ENCODE measurements around the gene TMEM270.

The TMEM270 gene

DNA sequence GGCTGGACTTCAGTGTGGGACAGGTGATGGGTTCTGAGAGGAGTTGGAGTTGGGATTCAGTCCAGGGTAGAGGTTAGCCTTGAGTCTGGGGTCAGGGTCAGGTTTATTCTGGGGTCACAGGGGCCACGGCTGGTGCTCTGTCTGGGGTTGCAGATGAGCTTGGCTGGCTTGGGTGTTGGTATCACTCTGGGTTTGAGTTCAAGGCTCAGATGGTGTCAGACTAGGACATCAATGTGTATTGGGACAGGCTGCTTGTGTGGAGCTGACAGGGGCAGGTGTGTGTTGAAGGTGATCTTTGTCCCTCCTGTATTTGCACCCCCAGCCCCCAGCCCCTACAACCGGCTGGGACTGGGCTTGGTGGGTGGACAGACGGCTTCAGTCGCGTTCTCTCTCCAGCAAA lies 26.8 kb downstream of the TMEM270 start:
- no peaks in the 10 kb centered on the region for H3K9me3 Mint-ChIP-seq
- peaks cover 54% of the 10 kb centered on the region for H3K27me3 Mint-ChIP-seq (ENCODE audit: low read depth, poor library complexity)
- H3K27ac Mint-ChIP-seq: no peak overlapping the region
- no peaks in the 10 kb centered on the region for H3K36me3 Mint-ChIP-seq (ENCODE audit: low read depth)
- H3K4me3 Mint-ChIP-seq: no peak overlapping the region
- TF ChIP-seq CTCF (IDR thresholded peaks at IDR 0.05): no peak
- H3K4me1 Mint-ChIP-seq: peaks cover 53% of the 10 kb centered on the region
- DNase-seq: no peak

DNA sequence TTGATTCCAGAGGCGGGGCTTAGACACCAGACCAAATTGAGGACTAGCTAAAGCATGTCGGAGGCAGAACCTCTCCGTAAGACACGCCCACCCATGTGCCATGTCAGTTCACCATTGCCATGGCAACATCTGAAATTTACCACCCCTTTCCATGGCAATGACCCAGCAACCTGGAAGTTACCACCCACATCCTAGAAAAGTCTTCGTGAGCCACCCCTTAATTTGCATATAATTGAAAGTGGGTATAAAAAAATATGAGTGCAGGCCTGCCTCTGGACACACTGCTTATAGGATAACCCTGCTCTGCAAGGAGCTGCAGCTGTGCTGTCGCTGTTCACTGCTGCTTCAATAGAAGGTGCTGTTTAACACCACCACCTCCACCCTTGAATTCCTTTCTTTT lies 28.0 kb downstream of the TMEM270 start:
- Mint-ChIP-seq H3K4me1 (peaks cover 57% of the 10 kb centered on the region), H3K9me3 (no peaks in the 10 kb centered on the region), H3K4me3 (no peak overlapping the region), H3K27me3 (ENCODE audit: low read depth, poor library complexity) (peaks cover 49% of the 10 kb centered on the region), H3K36me3 (ENCODE audit: low read depth) (no peaks in the 10 kb centered on the region), H3K27ac (no peak overlapping the region)
- no peak for TF ChIP-seq CTCF (IDR thresholded peaks at IDR 0.05)
- peak; percentile 37 for DNase-seq

DNA sequence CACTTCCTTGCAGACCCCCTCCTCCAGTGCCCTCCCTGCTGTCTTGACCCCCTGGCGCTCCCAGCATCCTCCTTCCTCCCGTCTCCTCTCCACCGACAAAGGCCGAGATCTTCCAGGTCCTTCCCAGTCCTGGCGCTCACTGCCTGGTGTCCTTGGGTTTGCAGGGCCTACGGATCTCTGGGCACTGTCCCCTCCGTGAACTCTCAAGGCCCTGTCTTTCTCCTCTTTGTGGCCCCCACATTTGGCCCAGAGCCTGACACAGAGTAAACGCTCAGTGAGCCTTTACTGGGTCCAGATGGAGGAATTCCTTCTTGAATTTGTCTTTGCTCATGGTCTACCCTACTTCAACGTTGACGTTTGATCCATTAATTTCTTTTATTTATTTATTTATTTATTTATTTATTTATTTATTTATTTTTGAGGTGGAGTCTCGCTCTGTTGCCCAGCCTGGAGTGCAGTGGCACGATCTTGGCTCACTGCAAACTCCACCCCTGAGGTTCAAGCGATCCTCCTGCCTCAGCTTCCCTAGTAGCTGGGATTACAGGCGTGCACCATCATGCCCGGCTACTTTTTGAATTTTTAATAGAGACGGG lies 29.7 kb downstream of the TMEM270 start:
- DNase-seq: no peak
- H3K27ac Mint-ChIP-seq: no peak overlapping the region
- peaks cover 5% of the 10 kb centered on the region for H3K9me3 Mint-ChIP-seq
- no peak overlapping the region for H3K4me3 Mint-ChIP-seq
- H3K36me3 Mint-ChIP-seq (ENCODE audit: low read depth): peaks cover 2% of the 10 kb centered on the region
- peaks cover 67% of the 10 kb centered on the region for H3K4me1 Mint-ChIP-seq
- no peak for TF ChIP-seq CTCF (IDR thresholded peaks at IDR 0.05)
- H3K27me3 Mint-ChIP-seq (ENCODE audit: low read depth, poor library complexity): peaks cover 37% of the 10 kb centered on the region

GRCh38 chr7:73891178-73891885 lies 30.4 kb downstream of the TMEM270 start:
- peaks cover 12% of the 10 kb centered on the region for H3K9me3 Mint-ChIP-seq
- peaks cover 6% of the 10 kb centered on the region for H3K36me3 Mint-ChIP-seq (ENCODE audit: low read depth)
- H3K4me1 Mint-ChIP-seq: peaks cover 62% of the 10 kb centered on the region
- no peak for DNase-seq
- H3K27ac Mint-ChIP-seq: no peak overlapping the region
- H3K4me3 Mint-ChIP-seq: no peak overlapping the region
- TF ChIP-seq CTCF (IDR thresholded peaks at IDR 0.05): no peak
- peaks cover 36% of the 10 kb centered on the region for H3K27me3 Mint-ChIP-seq (ENCODE audit: low read depth, poor library complexity)

GRCh38 chr7:73892003-73892999 lies 31.3 kb downstream of the TMEM270 start:
- peaks cover 31% of the 10 kb centered on the region for H3K27me3 Mint-ChIP-seq (ENCODE audit: low read depth, poor library complexity)
- no peak for TF ChIP-seq CTCF (IDR thresholded peaks at IDR 0.05)

More at GRCh38 chr7:73892003-73892999, 31.3 kb downstream of the TMEM270 start:
- DNase-seq: no peak
- Mint-ChIP-seq H3K4me3 (no peak overlapping the region), H3K27ac (no peak overlapping the region), H3K9me3 (peaks cover 21% of the 10 kb centered on the region), H3K4me1 (peaks cover 53% of the 10 kb centered on the region), H3K36me3 (ENCODE audit: low read depth) (peaks cover 6% of the 10 kb centered on the region)
